ENCODE data around the gene TXLNG.

Gene TXLNG

GRCh38 chrX:16819634-16820033, 33.4 kb downstream of the TXLNG start:
- Histone ChIP-seq H2BK12ac (ENCODE audit: low read length) (no peak overlapping the region), H4K91ac (ENCODE audit: low read depth, low read length, poor library complexity) (no peak overlapping the region), H3K4me2 (ENCODE audit: insufficient read depth, low read length, poor library complexity, severe bottlenecking) (no peak overlapping the region), H2BK15ac (ENCODE audit: low read length) (no peak overlapping the region), H3K36me3 (replicated peaks in 1 of 2; ENCODE audit: control insufficient read depth in 2 of 2, insufficient read depth in 2 of 2, low read length in 2 of 2) (peaks cover 3 to 58% of the 10 kb centered on the region in 2 donors), H2AFZ (ENCODE audit: low read length) (no peak overlapping the region), H3K9ac (ENCODE audit: low read depth, low read length, poor library complexity) (no peak overlapping the region), H2AK5ac (ENCODE audit: low read depth, low read length) (no peak overlapping the region), H3K27me3 (ENCODE audit: control insufficient read depth in 3 of 3, insufficient read depth in 3 of 3, low read depth in 1 of 3, low read length in 3 of 3) (no peaks in the 10 kb centered on the region), H3K79me1 (ENCODE audit: low read depth, low read length) (no peaks in the 10 kb centered on the region), H3K4me1 (ENCODE audit: control insufficient read depth in 2 of 2, insufficient read depth in 1 of 2, low read depth in 1 of 2, low read length in 2 of 2) (no peaks in the 10 kb centered on the region), H3K4me3 (ENCODE audit: low read length in 2 of 2) (no peak overlapping the region), H2BK120ac (ENCODE audit: low read depth, low read length) (no peak overlapping the region), H3K14ac (ENCODE audit: low read length) (no peak overlapping the region), H3K23ac (ENCODE audit: low read depth, low read length, poor library complexity) (no peak overlapping the region), H3K9me3 (replicated peaks in 1 of 2; ENCODE audit: control insufficient read depth in 2 of 2, insufficient read depth in 1 of 2, low read depth in 1 of 2, low read length in 2 of 2) (no peaks in the 10 kb centered on the region), H2BK5ac (ENCODE audit: low read length) (no peak overlapping the region), H3K18ac (ENCODE audit: low read length) (no peak overlapping the region), H3K4ac (ENCODE audit: low read length) (no peak overlapping the region), H3K27ac (replicated peaks; ENCODE audit: low read length) (no peak overlapping the region), H4K8ac (ENCODE audit: low read depth, low read length) (no peak overlapping the region)
- WGBS, 2 donors (ENCODE audit: extremely low coverage in 2 of 2, insufficient read length in 2 of 2, insufficient replicate concordance in 1 of 2): no CpG with 5 or more reads among the region's 5 CpGs
- DNase-seq (ENCODE audit: low spot score): no peak

GRCh38 chrX:16822723-16823122, 36.5 kb downstream of the TXLNG start:
- no peaks in the 10 kb centered on the region for H3K79me1 ChIP-seq (ENCODE audit: low read depth, low read length)
- WGBS, 2 donors (ENCODE audit: extremely low coverage in 2 of 2, insufficient read length in 2 of 2, insufficient replicate concordance in 1 of 2): no CpG with 5 or more reads among the region's 2 CpGs
- H2AK5ac ChIP-seq (ENCODE audit: low read depth, low read length): no peak overlapping the region
- H4K8ac ChIP-seq (ENCODE audit: low read depth, low read length): no peak overlapping the region
- no peak overlapping the region for H3K14ac ChIP-seq (ENCODE audit: low read length)
- H4K91ac ChIP-seq (ENCODE audit: low read depth, low read length, poor library complexity): no peak overlapping the region
- peaks cover 3 to 64% of the 10 kb centered on the region in 2 donors for H3K36me3 ChIP-seq (replicated peaks in 1 of 2; ENCODE audit: control insufficient read depth in 2 of 2, insufficient read depth in 2 of 2, low read length in 2 of 2)
- no peak overlapping the region for H3K23ac ChIP-seq (ENCODE audit: low read depth, low read length, poor library complexity)
- no peak overlapping the region for H3K9ac ChIP-seq (ENCODE audit: low read depth, low read length, poor library complexity)
- no peak overlapping the region for H3K27ac ChIP-seq (replicated peaks; ENCODE audit: low read length)
- H2BK12ac ChIP-seq (ENCODE audit: low read length): no peak overlapping the region
- H3K4me3 ChIP-seq (ENCODE audit: low read length in 2 of 2): no peak overlapping the region
- H3K4ac ChIP-seq (ENCODE audit: low read length): no peak overlapping the region
- no peaks in the 10 kb centered on the region for H3K4me1 ChIP-seq (ENCODE audit: control insufficient read depth in 2 of 2, insufficient read depth in 1 of 2, low read depth in 1 of 2, low read length in 2 of 2)
- DNase-seq (ENCODE audit: low spot score): no peak
- no peak overlapping the region for H2BK5ac ChIP-seq (ENCODE audit: low read length)
- no peak overlapping the region for H3K4me2 ChIP-seq (ENCODE audit: insufficient read depth, low read length, poor library complexity, severe bottlenecking)
- no peak overlapping the region for H2AFZ ChIP-seq (ENCODE audit: low read length)
- no peak overlapping the region for H3K18ac ChIP-seq (ENCODE audit: low read length)
- H3K9me3 ChIP-seq (replicated peaks in 1 of 2; ENCODE audit: control insufficient read depth in 2 of 2, insufficient read depth in 1 of 2, low read depth in 1 of 2, low read length in 2 of 2): no peaks in the 10 kb centered on the region
- no peak overlapping the region for H2BK120ac ChIP-seq (ENCODE audit: low read depth, low read length)
- H3K27me3 ChIP-seq (ENCODE audit: control insufficient read depth in 3 of 3, insufficient read depth in 3 of 3, low read depth in 1 of 3, low read length in 3 of 3): no peaks in the 10 kb centered on the region
- H2BK15ac ChIP-seq (ENCODE audit: low read length): no peak overlapping the region

- H3K9ac ChIP-seq (ENCODE audit: low read depth, low read length, poor library complexity): no peak overlapping the region
- no peak overlapping the region for H3K14ac ChIP-seq (ENCODE audit: low read length)
- no peak overlapping the region for H3K4me3 ChIP-seq (ENCODE audit: low read length in 2 of 2)
- no peak overlapping the region for H4K91ac ChIP-seq (ENCODE audit: low read depth, low read length, poor library complexity)
- no peak overlapping the region for H3K23ac ChIP-seq (ENCODE audit: low read depth, low read length, poor library complexity)
- peaks cover 3 to 63% of the 10 kb centered on the region in 2 donors for H3K36me3 ChIP-seq (replicated peaks in 1 of 2; ENCODE audit: control insufficient read depth in 2 of 2, insufficient read depth in 2 of 2, low read length in 2 of 2)
- no peak overlapping the region for H2AK5ac ChIP-seq (ENCODE audit: low read depth, low read length)
- no peak overlapping the region for H2BK12ac ChIP-seq (ENCODE audit: low read length)
- H3K27ac ChIP-seq (replicated peaks; ENCODE audit: low read length): no peak overlapping the region
- no peaks in the 10 kb centered on the region for H3K9me3 ChIP-seq (replicated peaks in 1 of 2; ENCODE audit: control insufficient read depth in 2 of 2, insufficient read depth in 1 of 2, low read depth in 1 of 2, low read length in 2 of 2)
- no peak overlapping the region for H2BK120ac ChIP-seq (ENCODE audit: low read depth, low read length)
- H2BK5ac ChIP-seq (ENCODE audit: low read length): no peak overlapping the region
- no CpG with 5 or more reads among the region's 8 CpGs for WGBS, 2 donors (ENCODE audit: extremely low coverage in 2 of 2, insufficient read length in 2 of 2, insufficient replicate concordance in 1 of 2)
- H2AFZ ChIP-seq (ENCODE audit: low read length): no peak overlapping the region
- H4K8ac ChIP-seq (ENCODE audit: low read depth, low read length): no peak overlapping the region
- H2BK15ac ChIP-seq (ENCODE audit: low read length): no peak overlapping the region
- no peaks in the 10 kb centered on the region for H3K4me1 ChIP-seq (ENCODE audit: control insufficient read depth in 2 of 2, insufficient read depth in 1 of 2, low read depth in 1 of 2, low read length in 2 of 2)
- no peaks in the 10 kb centered on the region for H3K27me3 ChIP-seq (ENCODE audit: control insufficient read depth in 3 of 3, insufficient read depth in 3 of 3, low read depth in 1 of 3, low read length in 3 of 3)
- no peak overlapping the region for H3K18ac ChIP-seq (ENCODE audit: low read length)
- no peaks in the 10 kb centered on the region for H3K79me1 ChIP-seq (ENCODE audit: low read depth, low read length)
- DNase-seq (ENCODE audit: low spot score): no peak
- no peak overlapping the region for H3K4ac ChIP-seq (ENCODE audit: low read length)
- no peak overlapping the region for H3K4me2 ChIP-seq (ENCODE audit: insufficient read depth, low read length, poor library complexity, severe bottlenecking)
Measured at GRCh38 chrX:16825264-16826035, 39.2 kb downstream of the TXLNG start.

- H3K23ac ChIP-seq (ENCODE audit: low read depth, low read length, poor library complexity): no peak overlapping the region
- WGBS, 2 donors (ENCODE audit: extremely low coverage in 2 of 2, insufficient read length in 2 of 2, insufficient replicate concordance in 1 of 2): no CpG with 5 or more reads among the region's 3 CpGs
- H2BK120ac ChIP-seq (ENCODE audit: low read depth, low read length): no peak overlapping the region
- no peaks in the 10 kb centered on the region for H3K4me1 ChIP-seq (ENCODE audit: control insufficient read depth in 2 of 2, insufficient read depth in 1 of 2, low read depth in 1 of 2, low read length in 2 of 2)
- no peak overlapping the region for H4K91ac ChIP-seq (ENCODE audit: low read depth, low read length, poor library complexity)
- H3K4ac ChIP-seq (ENCODE audit: low read length): no peak overlapping the region
- no peak overlapping the region for H3K4me3 ChIP-seq (ENCODE audit: low read length in 2 of 2)
- H2AK5ac ChIP-seq (ENCODE audit: low read depth, low read length): no peak overlapping the region
- peak overlapping the region; percentile 41 for H2AFZ ChIP-seq (ENCODE audit: low read length)
- H3K14ac ChIP-seq (ENCODE audit: low read length): no peak overlapping the region
- no peak overlapping the region for H2BK15ac ChIP-seq (ENCODE audit: low read length)
- H3K27ac ChIP-seq (replicated peaks; ENCODE audit: low read length): no peak overlapping the region
- no peaks in the 10 kb centered on the region for H3K9me3 ChIP-seq (replicated peaks in 1 of 2; ENCODE audit: control insufficient read depth in 2 of 2, insufficient read depth in 1 of 2, low read depth in 1 of 2, low read length in 2 of 2)
- H3K18ac ChIP-seq (ENCODE audit: low read length): no peak overlapping the region
- H2BK12ac ChIP-seq (ENCODE audit: low read length): no peak overlapping the region
- peaks cover 3 to 62% of the 10 kb centered on the region in 2 donors for H3K36me3 ChIP-seq (replicated peaks in 1 of 2; ENCODE audit: control insufficient read depth in 2 of 2, insufficient read depth in 2 of 2, low read length in 2 of 2)
- H3K4me2 ChIP-seq (ENCODE audit: insufficient read depth, low read length, poor library complexity, severe bottlenecking): no peak overlapping the region
- H4K8ac ChIP-seq (ENCODE audit: low read depth, low read length): no peak overlapping the region
- no peak for DNase-seq (ENCODE audit: low spot score)
- no peaks in the 10 kb centered on the region for H3K79me1 ChIP-seq (ENCODE audit: low read depth, low read length)
- no peak overlapping the region for H2BK5ac ChIP-seq (ENCODE audit: low read length)
- H3K27me3 ChIP-seq (ENCODE audit: control insufficient read depth in 3 of 3, insufficient read depth in 3 of 3, low read depth in 1 of 3, low read length in 3 of 3): no peaks in the 10 kb centered on the region
- no peak overlapping the region for H3K9ac ChIP-seq (ENCODE audit: low read depth, low read length, poor library complexity)
Measured at GRCh38 chrX:16826207-16826606, 39.9 kb downstream of the TXLNG start.

Data from neuronal stem cell (in vitro differentiated cells).